Fibroblast of the aortic adventitia (primary cell): Measurements from ENCODE around the gene CRIP2. TPM values are rescaled to one million over a fixed set of nuclear protein-coding genes. Genes with fewer than 3 reads are reported as not detected.

ENCODE experiments used
- total RNA-seq: library from RNA; depleted of rRNA; stranded (reverse); fragments of >200 nt; gene quantifications from 2 replicates; pipeline ENCODE4 v1.2.3, GENCODE V29; 2012; ENCODE audit warnings: low replicate concordance

CRIP2 gene
- total RNA-seq, 1 donor: 54.3 TPM

Other genes with a start within 250 kb of the CRIP2 start
- gene BTBD6, start 226.3 kb upstream of the CRIP2 start, total RNA-seq: 51.0 and 123 TPM in 2 replicates
- gene BRF1, start 173.8 kb upstream of the CRIP2 start, total RNA-seq: 28.8 and 49.4 TPM in 2 replicates
- 41.5 and 48.6 TPM in 2 replicates for gene PACS2, start 160.1 kb upstream of the CRIP2 start, total RNA-seq
- 0.27 and 1.5 TPM in 2 replicates for gene TEX22, start 76.3 kb upstream of the CRIP2 start, total RNA-seq
- gene MTA1, start 55.0 kb upstream of the CRIP2 start, total RNA-seq: 43.0 and 44.4 TPM in 2 replicates
- gene CRIP1, start 12.1 kb downstream of the CRIP2 start, total RNA-seq: 9.4 and 28.4 TPM in 2 replicates
- gene TEDC1, start 16.4 kb downstream of the CRIP2 start, total RNA-seq: 8.7 and 12.6 TPM in 2 replicates
- gene TMEM121, start 51.8 kb downstream of the CRIP2 start, total RNA-seq: 4.0 and 6.7 TPM in 2 replicates